SK-N-SH (cell line): Measurements from ENCODE around the gene ATP8A2. TPM values are rescaled to one million over a fixed set of nuclear protein-coding genes. Genes with fewer than 3 reads are reported as not detected.

Experiments
- CTCF ChIA-PET: fragments of 300-600, 350-600 bp; formaldehyde crosslinking; extraction: SDS; loops from one replicate; lab custom pipeline; 2021; lab: Yijun Ruan, JAX
- POLR2A ChIA-PET: fragments of 350-600 bp; sonication (Branson Sonifier 250); formaldehyde crosslinking; extraction: SDS; loops from one replicate; lab custom pipeline; 2020; ENCODE audit warnings: antibody characterized with exemption, inconsistent platforms; lab: Yijun Ruan, JAX
- DNase-seq: peaks from one replicate; pipeline ENCODE4 v3.0.0; 2012
- H2AFZ ChIP-seq: fragments of 200-600 bp; sonication (generic); 2 replicates; pipeline ENCODE4 v1.8.1; 2016; ENCODE audit warnings: antibody characterized with exemption, mild to moderate bottlenecking, low read depth
- H3F3A ChIP-seq: fragments of 200-600 bp; sonication (generic); replicated peaks from 2 replicates; pipeline ENCODE3; 2016; ENCODE audit warnings: antibody characterized with exemption, mild to moderate bottlenecking; ENCODE audit not compliant: insufficient read depth
- H3K27ac ChIP-seq, 2 experiments: fragments of 200-500 bp in 1 of 2; fragments of 200-600 bp in 1 of 2; sonication (Bioruptor generic) in 1 of 2; sonication (generic), shearing (Covaris generic) in 1 of 2; 2 replicates each; pipeline versions ENCODE4 v1.5.1 to v1.6.1; 2014 to 2016; ENCODE audit warnings: low read depth in 2 of 2, inconsistent platforms in 1 of 2, low read length in 1 of 2, mild to moderate bottlenecking in 1 of 2, mixed read lengths in 1 of 2
- H3K27me3 ChIP-seq: fragments of 200-600 bp; sonication (generic), shearing (Covaris generic); 2 replicates; pipeline ENCODE4 v1.6.1; 2016; ENCODE audit warnings: mixed run types; ENCODE audit not compliant: insufficient read depth
- H3K36me3 ChIP-seq, 2 experiments: fragments of 200-500 bp in 1 of 2; fragments of 200-600 bp in 1 of 2; sonication (Bioruptor generic) in 1 of 2; sonication (generic) in 1 of 2; replicated peaks in 1 of 2; 2 replicates each; pipeline versions ENCODE3 to v1.5.1; 2014 to 2016; ENCODE audit warnings: low read length in 1 of 2, mild to moderate bottlenecking in 1 of 2; ENCODE audit not compliant: insufficient read depth in 2 of 2, control insufficient read depth in 1 of 2
- H3K4me1 ChIP-seq, 2 experiments: fragments of 200-500 bp in 1 of 2; fragments of 200-600 bp in 1 of 2; sonication (Bioruptor generic) in 1 of 2; sonication (generic), shearing (Covaris generic) in 1 of 2; 2 replicates each; pipeline versions ENCODE4 v1.5.1 to v1.6.1; 2014 to 2016; ENCODE audit warnings: low read depth in 1 of 2, low read length in 1 of 2, mixed run types in 1 of 2; ENCODE audit not compliant: insufficient read depth in 2 of 2, control insufficient read depth in 1 of 2
- H3K4me2 ChIP-seq: fragments of 200-600 bp; sonication (generic), shearing (Covaris generic); 2 replicates; pipeline ENCODE4 v1.6.1; 2017; ENCODE audit warnings: mixed run types
- H3K4me3 ChIP-seq, 2 experiments: fragments of 200-500 bp in 1 of 2; fragments of 200-600 bp in 1 of 2; sonication (Bioruptor generic) in 1 of 2; sonication (generic), shearing (Covaris generic) in 1 of 2; 2 replicates each; pipeline versions ENCODE4 v1.5.1 to v1.8.1; 2014 to 2016; ENCODE audit warnings: low read depth in 2 of 2, inconsistent platforms in 1 of 2, low read length in 1 of 2, mild to moderate bottlenecking in 1 of 2, mixed read lengths in 1 of 2, moderate library complexity in 1 of 2
- H3K79me2 ChIP-seq: fragments of 200-600 bp; sonication (generic); 2 replicates; pipeline ENCODE4 v1.8.1; 2017; ENCODE audit warnings: mild to moderate bottlenecking; ENCODE audit not compliant: insufficient read depth
- H3K9ac ChIP-seq: fragments of 200-600 bp; sonication (generic); 2 replicates; pipeline ENCODE4 v1.6.1; 2017; ENCODE audit warnings: mixed run types
- H3K9me2 ChIP-seq: fragments of 200-600 bp; sonication (generic); 2 replicates; pipeline ENCODE4 v1.6.1; 2017; ENCODE audit warnings: mixed run types
- H3K9me3 ChIP-seq: fragments of 200-600 bp; sonication (generic); 2 replicates; pipeline ENCODE4 v1.6.1; 2017; ENCODE audit warnings: mixed run types, mild to moderate bottlenecking, moderate library complexity
- H4K20me1 ChIP-seq: fragments of 200-600 bp; sonication (generic); 2 replicates; pipeline ENCODE4 v1.6.1; 2017; ENCODE audit warnings: mild to moderate bottlenecking, mixed run types; ENCODE audit not compliant: insufficient read depth
- CHD2 ChIP-seq: fragments of 150-350 bp; IDR thresholded peaks from 2 replicates; pipeline ENCODE4 v1.6.1; 2018; ENCODE audit warnings: low read length; ENCODE audit not compliant: partially characterized antibody
- ELF1 ChIP-seq: IDR thresholded peaks from 2 replicates; pipeline ENCODE4 v1.4.0; 2012
- FOXM1 ChIP-seq: IDR thresholded peaks from 2 replicates; pipeline ENCODE4 v1.4.0; 2012; ENCODE audit warnings: low read depth, mild to moderate bottlenecking
- GABPA ChIP-seq: IDR thresholded peaks from 2 replicates; pipeline ENCODE4 v1.4.0; 2012; ENCODE audit warnings: low read depth, mild to moderate bottlenecking
- GATA2 ChIP-seq: sonication (generic); formaldehyde crosslinking; IDR thresholded peaks from 2 replicates; pipeline ENCODE4 v1.5.0; 2020; ENCODE audit warnings: mild to moderate bottlenecking, missing genetic modification reagents
- NFIC ChIP-seq: IDR thresholded peaks from 2 replicates; pipeline ENCODE4 v1.4.0; 2012; ENCODE audit warnings: borderline replicate concordance
- RAD21 ChIP-seq: IDR thresholded peaks from 2 replicates; pipeline ENCODE4 v1.6.1; 2012; ENCODE audit warnings: mild to moderate bottlenecking, low read length
- RFX5 ChIP-seq: IDR thresholded peaks from 2 replicates; pipeline ENCODE4 v1.6.1; 2012; ENCODE audit warnings: mild to moderate bottlenecking, improper control_type of control experiment, low read length
- RXRA ChIP-seq: IDR thresholded peaks from 2 replicates; pipeline ENCODE4 v1.4.0; 2012; ENCODE audit warnings: low read depth, mild to moderate bottlenecking, borderline replicate concordance
- SIN3A ChIP-seq: IDR thresholded peaks from 2 replicates; pipeline ENCODE4 v1.6.1; 2012; ENCODE audit warnings: low read depth, mild to moderate bottlenecking, low read length, moderate library complexity, borderline replicate concordance
- TEAD4 ChIP-seq: IDR thresholded peaks from 2 replicates; pipeline ENCODE4 v1.4.0; 2012; ENCODE audit warnings: mild to moderate bottlenecking, borderline replicate concordance; ENCODE audit not compliant: insufficient read depth
- YY1 ChIP-seq: IDR thresholded peaks from 2 replicates; pipeline ENCODE4 v1.4.0; 2012; ENCODE audit warnings: low read depth, mild to moderate bottlenecking
- WGBS: methylation state at CpG from one replicate; pipeline ENCODE4 v1.1.6; 2017; ENCODE audit warnings: low lambda C conversion rate; 5-methylcytosine and 5-hydroxymethylcytosine counted together
- polyA plus RNA-seq, 3 experiments: library from polyadenylated mRNA; depleted of rRNA; stranded (reverse); fragments of >200 nt; gene quantifications; 2 replicates each; pipeline ENCODE4 v1.2.3, GENCODE V29; 2012
- TF ChIP-seq, protein P1 (sequence below): fragments of 200-600 bp; sonication (generic); IDR thresholded peaks from 2 replicates; pipeline ENCODE4 v1.6.1; 2017; ENCODE audit warnings: antibody characterized with exemption, mild to moderate bottlenecking, moderate library complexity
- TF ChIP-seq, protein P2 (sequence below): IDR thresholded peaks from 2 replicates; pipeline ENCODE4 v1.4.0; 2012; ENCODE audit warnings: low read depth

The ATP8A2 gene
- polyA plus RNA-seq, 1 of the 3 experiments (the other 2 are of a cell fraction) = 0.02 TPM

DNA sequence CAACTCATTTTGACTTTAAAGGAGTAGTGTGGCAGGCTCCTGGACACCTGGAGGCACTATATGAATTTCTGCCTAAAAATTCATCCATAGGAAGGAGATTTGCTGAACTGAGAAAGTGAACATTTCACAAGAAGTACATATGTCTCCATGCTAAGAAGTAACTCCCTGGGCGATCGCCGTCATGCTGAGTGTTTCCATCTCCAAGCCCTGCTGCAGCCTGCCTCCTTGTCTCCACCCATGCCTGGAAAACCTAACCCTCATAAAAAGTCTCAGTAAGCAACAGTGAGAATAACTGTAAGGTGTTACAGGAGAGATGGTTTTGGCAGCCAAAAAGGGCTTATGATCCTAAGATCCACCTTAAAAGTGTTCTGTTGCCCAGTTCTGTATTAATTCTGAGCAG lies 428.7 kb downstream of the ATP8A2 start:
- CTCF ChIA-PET = no interaction called here
- H3K27ac ChIP-seq = no peak overlapping the region
- WGBS = 56% methylated on average over 3 of the region's 3 CpGs
- H2AFZ ChIP-seq = no peak overlapping the region
- no peaks in the 10 kb centered on the region for H3K9me2 ChIP-seq
- H3K4me2 ChIP-seq = no peak overlapping the region
- H3K27me3 ChIP-seq = no peaks in the 10 kb centered on the region
- H4K20me1 ChIP-seq = no peaks in the 10 kb centered on the region
- H3K79me2 ChIP-seq = no peaks in the 10 kb centered on the region
- H3K36me3 ChIP-seq = no peaks in the 10 kb centered on the region
- TF ChIP-seq RAD21 (no peak), GATA2 (no peak), FOXM1 (no peak), ELF1 (no peak)
- TF ChIP-seq, protein P1, sequence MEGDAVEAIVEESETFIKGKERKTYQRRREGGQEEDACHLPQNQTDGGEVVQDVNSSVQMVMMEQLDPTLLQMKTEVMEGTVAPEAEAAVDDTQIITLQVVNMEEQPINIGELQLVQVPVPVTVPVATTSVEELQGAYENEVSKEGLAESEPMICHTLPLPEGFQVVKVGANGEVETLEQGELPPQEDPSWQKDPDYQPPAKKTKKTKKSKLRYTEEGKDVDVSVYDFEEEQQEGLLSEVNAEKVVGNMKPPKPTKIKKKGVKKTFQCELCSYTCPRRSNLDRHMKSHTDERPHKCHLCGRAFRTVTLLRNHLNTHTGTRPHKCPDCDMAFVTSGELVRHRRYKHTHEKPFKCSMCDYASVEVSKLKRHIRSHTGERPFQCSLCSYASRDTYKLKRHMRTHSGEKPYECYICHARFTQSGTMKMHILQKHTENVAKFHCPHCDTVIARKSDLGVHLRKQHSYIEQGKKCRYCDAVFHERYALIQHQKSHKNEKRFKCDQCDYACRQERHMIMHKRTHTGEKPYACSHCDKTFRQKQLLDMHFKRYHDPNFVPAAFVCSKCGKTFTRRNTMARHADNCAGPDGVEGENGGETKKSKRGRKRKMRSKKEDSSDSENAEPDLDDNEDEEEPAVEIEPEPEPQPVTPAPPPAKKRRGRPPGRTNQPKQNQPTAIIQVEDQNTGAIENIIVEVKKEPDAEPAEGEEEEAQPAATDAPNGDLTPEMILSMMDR = no peak
- TF ChIP-seq, protein P2, sequence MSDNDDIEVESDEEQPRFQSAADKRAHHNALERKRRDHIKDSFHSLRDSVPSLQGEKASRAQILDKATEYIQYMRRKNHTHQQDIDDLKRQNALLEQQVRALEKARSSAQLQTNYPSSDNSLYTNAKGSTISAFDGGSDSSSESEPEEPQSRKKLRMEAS = no peak
- TF ChIP-seq, all 33 proteins: peak for 0
- H3K4me1 ChIP-seq = no peaks in the 10 kb centered on the region
- H3K9me3 ChIP-seq = no peaks in the 10 kb centered on the region
- no peak overlapping the region for H3K4me3 ChIP-seq
- POLR2A ChIA-PET = no interaction called here
- no peak for DNase-seq
- H3K9ac ChIP-seq = no peak overlapping the region
- H3F3A ChIP-seq = no peaks in the 10 kb centered on the region

DNA sequence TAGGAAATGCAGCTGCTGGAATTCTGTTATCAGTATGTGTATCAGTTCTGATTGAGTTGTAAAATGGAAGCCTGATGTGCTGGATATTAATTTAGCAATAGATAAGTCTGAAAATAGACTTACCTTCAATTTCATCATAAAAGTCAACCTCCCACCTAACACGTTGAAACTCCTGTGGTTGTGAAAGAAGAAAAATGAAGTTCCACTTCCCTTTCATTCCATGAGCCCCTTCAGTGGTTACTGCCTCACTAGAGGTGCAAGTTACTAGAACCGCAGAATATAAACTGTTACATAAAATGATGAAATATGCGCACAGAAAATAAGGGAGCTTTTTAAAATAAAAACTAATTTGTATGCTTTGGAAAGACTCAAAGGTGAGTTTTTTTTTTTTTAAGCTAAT lies 430.8 kb downstream of the ATP8A2 start:
- ChIA-PET POLR2A (no interaction called here), CTCF (interaction anchor here (1.1 kb wide), 1 partner anchor 9 kb away, joined by 3 read pairs; no protein-coding TSS in a partner anchor)
- TF ChIP-seq YY1 (no peak), CHD2 (no peak), SIN3A (no peak), TEAD4 (no peak), NFIC (no peak), RFX5 (no peak), RXRA (no peak), GABPA (no peak)
- DNase-seq = no peak
- H4K20me1 ChIP-seq = no peaks in the 10 kb centered on the region
- no peaks in the 10 kb centered on the region for H3K36me3 ChIP-seq
- H2AFZ ChIP-seq = no peak overlapping the region
- no peaks in the 10 kb centered on the region for H3K4me1 ChIP-seq
- H3K9ac ChIP-seq = no peak overlapping the region
- no peaks in the 10 kb centered on the region for H3K9me3 ChIP-seq
- H3K79me2 ChIP-seq = no peaks in the 10 kb centered on the region
- no peaks in the 10 kb centered on the region for H3K27me3 ChIP-seq
- H3K27ac ChIP-seq = no peak overlapping the region
- no peak overlapping the region for H3K4me3 ChIP-seq
- 53% methylated on average over 3 of the region's 3 CpGs for WGBS
- no peaks in the 10 kb centered on the region for H3K9me2 ChIP-seq
- no peak overlapping the region for H3K4me2 ChIP-seq
- no peaks in the 10 kb centered on the region for H3F3A ChIP-seq
